HFFc6 (cell line): ENCODE data around the gene DISC1. TPM values are rescaled to one million over a fixed set of nuclear protein-coding genes. Genes with fewer than 3 reads are reported as not detected.

Experiments used
- DNase-seq: peaks from one replicate; pipeline ENCODE4 v3.0.0-alpha.2; 2018
- H3K27ac Mint-ChIP-seq: 2 replicates; pipeline ENCODE4 v1.8.0; 2020; ENCODE audit warnings: mild to moderate bottlenecking, mixed read lengths
- H3K27me3 Mint-ChIP-seq: 2 replicates; pipeline ENCODE4 v1.8.0; 2021; ENCODE audit warnings: mild to moderate bottlenecking, moderate library complexity, mixed read lengths; ENCODE audit not compliant: insufficient read depth
- H3K36me3 Mint-ChIP-seq: 2 replicates; pipeline ENCODE4 v1.8.0; 2021; ENCODE audit warnings: low read depth, mixed read lengths
- H3K4me1 Mint-ChIP-seq: 2 replicates; pipeline ENCODE4 v1.8.0; 2020; ENCODE audit warnings: low read depth, mixed read lengths
- H3K4me3 Mint-ChIP-seq: 2 replicates; pipeline ENCODE4 v1.8.0; 2020; ENCODE audit warnings: mild to moderate bottlenecking, moderate library complexity, mixed read lengths
- H3K9me3 Mint-ChIP-seq: 2 replicates; pipeline ENCODE4 v1.8.0; 2020; ENCODE audit warnings: mild to moderate bottlenecking, mixed read lengths
- total RNA-seq, 6 experiments: library from RNA; stranded (reverse); fragmentation: NEBNext Ultra II Directional; extraction: Animal tissue kit (Norgen Biotek cat#: 25700); gene quantifications; 2 replicates in 1 of 6; 3 replicates in 5 of 6; pipeline ENCODE4 v1.2.3, GENCODE V29; 2021
- TF ChIP-seq, protein P1 (sequence below): fragments of 200-600 bp; sonication (generic); IDR thresholded peaks from 2 replicates; pipeline ENCODE4 v1.5.0; 2021; ENCODE audit warnings: antibody characterized with exemption, mild to moderate bottlenecking

Gene DISC1
- total RNA-seq, 6 experiments from 2014 or later: 1.3 to 4.3 (median 1.9) TPM

DNA sequence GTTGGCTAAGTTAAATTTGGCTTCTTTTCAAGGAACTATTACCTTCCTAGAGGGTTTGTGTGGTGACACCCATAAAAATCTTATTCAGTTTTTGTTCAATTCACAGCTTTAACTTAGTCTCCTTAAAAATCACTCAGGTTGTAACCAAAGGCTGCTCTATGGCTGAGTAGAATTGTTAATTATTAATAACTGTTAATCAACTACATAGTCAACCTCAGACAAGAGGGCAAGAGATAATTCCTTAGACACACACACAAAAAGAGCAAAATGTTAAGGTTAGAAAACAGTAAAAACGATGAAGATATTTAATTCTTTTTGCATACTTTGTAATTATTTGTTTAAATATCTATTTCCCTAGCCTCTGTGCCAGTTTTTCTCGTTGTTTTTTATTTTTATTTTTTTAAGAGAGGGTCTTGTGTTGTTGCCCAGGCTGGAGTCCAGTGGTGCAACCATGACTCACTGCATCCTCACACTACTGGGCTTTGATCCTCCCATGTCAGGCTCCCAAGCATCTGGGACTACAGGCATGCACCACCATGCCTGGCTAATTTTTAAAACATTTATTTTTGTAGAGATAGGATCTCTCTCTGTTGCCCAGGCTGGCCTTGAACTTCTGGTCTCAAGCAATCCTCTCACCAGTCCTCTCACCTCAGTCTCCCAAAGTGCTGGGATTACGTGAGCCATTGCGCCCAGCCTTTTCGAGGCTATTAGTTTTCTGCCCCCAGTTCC, 215.2 kb downstream of the DISC1 start:
- Mint-ChIP-seq H3K36me3 (no peaks in the 10 kb centered on the region), H3K27ac (no peak overlapping the region), H3K27me3 (peaks cover 7% of the 10 kb centered on the region), H3K4me1 (peaks cover 7% of the 10 kb centered on the region), H3K4me3 (no peak overlapping the region), H3K9me3 (no peaks in the 10 kb centered on the region)
- TF ChIP-seq, protein P1, sequence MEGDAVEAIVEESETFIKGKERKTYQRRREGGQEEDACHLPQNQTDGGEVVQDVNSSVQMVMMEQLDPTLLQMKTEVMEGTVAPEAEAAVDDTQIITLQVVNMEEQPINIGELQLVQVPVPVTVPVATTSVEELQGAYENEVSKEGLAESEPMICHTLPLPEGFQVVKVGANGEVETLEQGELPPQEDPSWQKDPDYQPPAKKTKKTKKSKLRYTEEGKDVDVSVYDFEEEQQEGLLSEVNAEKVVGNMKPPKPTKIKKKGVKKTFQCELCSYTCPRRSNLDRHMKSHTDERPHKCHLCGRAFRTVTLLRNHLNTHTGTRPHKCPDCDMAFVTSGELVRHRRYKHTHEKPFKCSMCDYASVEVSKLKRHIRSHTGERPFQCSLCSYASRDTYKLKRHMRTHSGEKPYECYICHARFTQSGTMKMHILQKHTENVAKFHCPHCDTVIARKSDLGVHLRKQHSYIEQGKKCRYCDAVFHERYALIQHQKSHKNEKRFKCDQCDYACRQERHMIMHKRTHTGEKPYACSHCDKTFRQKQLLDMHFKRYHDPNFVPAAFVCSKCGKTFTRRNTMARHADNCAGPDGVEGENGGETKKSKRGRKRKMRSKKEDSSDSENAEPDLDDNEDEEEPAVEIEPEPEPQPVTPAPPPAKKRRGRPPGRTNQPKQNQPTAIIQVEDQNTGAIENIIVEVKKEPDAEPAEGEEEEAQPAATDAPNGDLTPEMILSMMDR: no peak
- no peak for DNase-seq

DNA sequence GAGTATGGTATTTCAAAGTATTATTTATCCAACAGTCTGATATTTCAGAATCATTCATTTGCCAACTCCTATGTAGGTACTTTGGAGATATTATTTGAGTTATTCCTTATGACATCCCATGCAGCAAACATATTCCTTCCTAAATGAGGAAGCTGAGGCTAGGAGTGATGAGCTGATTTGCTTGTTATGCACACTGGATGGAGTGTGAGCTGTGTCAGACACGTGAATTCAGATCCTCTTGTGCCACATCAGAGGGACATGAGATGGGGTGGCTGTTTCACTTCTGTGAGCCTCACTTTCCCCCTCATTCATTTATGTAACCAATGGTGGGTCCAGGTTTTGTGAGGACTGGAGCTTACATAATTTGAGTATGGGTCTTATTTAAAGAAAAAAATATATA, 215.9 kb downstream of the DISC1 start:
- TF ChIP-seq, protein P1: no peak
- no peak overlapping the region for H3K4me3 Mint-ChIP-seq
- H3K36me3 Mint-ChIP-seq: no peaks in the 10 kb centered on the region
- no peak overlapping the region for H3K27ac Mint-ChIP-seq
- H3K27me3 Mint-ChIP-seq: peaks cover 7% of the 10 kb centered on the region
- peaks cover 7% of the 10 kb centered on the region for H3K4me1 Mint-ChIP-seq
- DNase-seq: no peak
- no peaks in the 10 kb centered on the region for H3K9me3 Mint-ChIP-seq

DNA sequence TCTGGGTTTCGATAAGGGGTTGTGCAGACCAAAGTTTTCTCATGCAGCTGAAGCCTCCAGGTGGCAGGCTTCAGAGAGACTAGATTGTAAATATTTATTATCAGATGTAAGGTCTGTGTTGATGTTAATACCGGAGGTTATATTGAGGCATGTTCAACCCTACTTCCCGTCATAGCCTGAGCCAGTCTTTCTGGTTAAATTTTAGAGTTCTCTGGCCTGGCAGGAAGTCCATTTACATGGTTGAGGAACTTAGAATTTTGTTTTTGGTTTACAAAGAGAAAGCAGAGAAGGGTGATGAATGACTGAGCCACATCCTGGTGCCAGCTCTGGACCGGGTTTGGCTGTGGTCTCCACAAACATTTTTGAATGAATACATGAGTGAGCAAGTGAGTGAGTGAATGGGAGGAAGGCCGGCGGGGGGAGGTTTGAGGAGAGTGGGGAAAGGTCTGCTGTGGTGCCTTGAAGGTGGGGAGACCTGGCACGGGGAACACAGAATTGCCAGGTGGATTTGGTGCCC, 218.5 kb downstream of the DISC1 start:
- H3K4me1 Mint-ChIP-seq: peaks cover 7% of the 10 kb centered on the region
- no peaks in the 10 kb centered on the region for H3K36me3 Mint-ChIP-seq
- no peaks in the 10 kb centered on the region for H3K9me3 Mint-ChIP-seq
- no peak overlapping the region for H3K4me3 Mint-ChIP-seq
- H3K27me3 Mint-ChIP-seq: peaks cover 7% of the 10 kb centered on the region
- DNase-seq: no peak
- TF ChIP-seq, protein P1: no peak; the same call in 1 of the 2 replicates
- no peak overlapping the region for H3K27ac Mint-ChIP-seq

DNA sequence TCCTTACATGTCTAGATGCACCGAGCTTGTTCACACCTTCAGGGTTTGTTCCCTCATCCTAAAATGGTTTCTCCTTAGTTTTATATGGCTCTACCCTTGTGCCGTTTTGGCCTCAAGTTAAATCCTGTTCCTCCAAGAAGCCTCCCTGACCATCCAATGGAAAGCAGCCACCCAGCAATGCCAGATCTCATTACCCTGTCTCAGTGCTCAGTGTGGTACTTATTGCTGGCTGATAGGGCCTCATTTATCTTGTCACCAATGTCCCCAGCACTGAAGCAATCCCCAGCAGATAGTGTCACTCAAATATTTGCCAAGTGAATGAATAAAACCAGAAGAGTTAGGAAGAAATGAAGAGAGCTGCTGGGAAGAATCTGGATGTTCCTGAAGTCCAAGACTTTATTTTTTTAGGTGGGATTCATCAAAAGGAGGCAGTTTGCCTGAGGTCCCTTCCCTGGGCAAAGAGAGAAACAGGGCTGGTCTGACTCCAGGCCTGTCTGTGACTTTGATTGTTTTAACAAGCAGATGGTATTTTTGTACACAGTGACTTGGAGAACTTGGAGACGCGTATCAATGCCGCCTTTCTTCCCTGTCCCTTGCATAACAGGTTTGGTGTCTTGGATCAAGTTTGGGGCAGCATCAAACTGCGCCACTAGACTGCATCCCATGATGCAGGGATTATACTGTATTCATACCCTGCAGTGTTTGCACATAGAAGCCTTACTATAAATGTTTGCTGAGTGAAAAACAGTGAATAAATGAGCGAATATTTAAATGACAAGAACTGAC, 221.2 kb downstream of the DISC1 start:
- no peaks in the 10 kb centered on the region for H3K36me3 Mint-ChIP-seq
- H3K27me3 Mint-ChIP-seq: peaks cover 7% of the 10 kb centered on the region
- no peak overlapping the region for H3K4me3 Mint-ChIP-seq
- no peaks in the 10 kb centered on the region for H3K9me3 Mint-ChIP-seq
- TF ChIP-seq, protein P1: no peak
- peaks cover 7% of the 10 kb centered on the region for H3K4me1 Mint-ChIP-seq
- H3K27ac Mint-ChIP-seq: no peak overlapping the region
- DNase-seq: no peak

DNA sequence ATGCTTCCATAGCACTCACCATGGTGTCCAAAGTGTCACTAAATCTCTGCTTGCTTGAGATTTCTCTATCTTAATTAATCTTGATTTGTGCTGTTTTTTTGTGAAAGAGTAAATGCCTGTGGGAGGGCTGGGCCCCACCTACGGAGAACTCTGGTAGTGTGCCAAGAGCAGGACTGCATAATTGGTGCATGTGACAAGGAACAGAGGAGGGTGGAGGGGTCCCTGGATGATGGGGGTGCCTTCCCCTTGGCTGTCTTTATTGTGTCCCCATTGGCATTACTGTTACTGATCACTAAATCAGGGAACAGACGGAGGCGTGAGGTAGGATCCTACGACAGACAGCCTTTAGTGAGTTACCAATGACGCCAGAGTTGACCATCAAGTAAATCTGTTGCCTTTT, 223.4 kb downstream of the DISC1 start:
- no peak overlapping the region for H3K27ac Mint-ChIP-seq
- no peak for DNase-seq
- peaks cover 4% of the 10 kb centered on the region for H3K27me3 Mint-ChIP-seq
- no peaks in the 10 kb centered on the region for H3K36me3 Mint-ChIP-seq
- TF ChIP-seq, protein P1: no peak
- no peaks in the 10 kb centered on the region for H3K9me3 Mint-ChIP-seq
- peaks cover 4% of the 10 kb centered on the region for H3K4me1 Mint-ChIP-seq
- H3K4me3 Mint-ChIP-seq: no peak overlapping the region
